ENCODE data around the gene COX18. TPM values are rescaled to one million over a fixed set of nuclear protein-coding genes. Genes with fewer than 3 reads are reported as not detected.

Gene COX18
- total RNA-seq, 1 donor from 2014 or later = 16.5 TPM

Other genes with a start within 250 kb of the COX18 start
- gene ANKRD17, start 189.1 kb upstream of the COX18 start, total RNA-seq = 60.1 and 60.8 TPM in 2 replicates

Measured in T-helper 2 cell treated with Interferon-gamma antibody and Interleukin-4, amounts not matched to agents 100 ng/mL and 5 ng/mL, for 36 hours (primary cell).